IMR-90 (cell line): ENCODE data around the gene CYS1. TPM values are rescaled to one million over a fixed set of nuclear protein-coding genes. Genes with fewer than 3 reads are reported as not detected.

Experiments
- ATAC-seq: fragments of 200-7000 bp; cut with Tn5 transposase; 2 replicates; pipeline ENCODE4 v1.9.1; 2020; ENCODE audit warnings: low read depth, mild to moderate bottlenecking, moderate library complexity
- BruUV-seq: library from RNA; stranded (reverse); fragments of 400-500 nt; replicated peaks from 2 replicates; lab custom pipeline; 2021; lab: Mats Ljungman, UMichigan
- CTCF ChIA-PET: fragments of 300-600 bp; formaldehyde crosslinking; extraction: SDS; loops from one replicate; lab custom pipeline; 2021; ENCODE audit warnings: antibody characterized with exemption; lab: Yijun Ruan, JAX
- POLR2A ChIA-PET: fragments of 300-600 bp; sonication (Branson Sonifier 250); formaldehyde crosslinking; loops from one replicate; lab custom pipeline; 2022; ENCODE audit warnings: antibody characterized with exemption; ENCODE audit not compliant: unreplicated experiment; lab: Charles Lee
- DNase-seq: peaks from one replicate; pipeline ENCODE4 v3.0.0; 2013
- H2AFZ ChIP-seq: replicated peaks from 2 replicates; pipeline ENCODE3; 2013; ENCODE audit warnings: low read length, mild to moderate bottlenecking; ENCODE audit not compliant: poor library complexity
- H2AK5ac ChIP-seq: 2 replicates; pipeline ENCODE4 v1.6.1; 2013; ENCODE audit warnings: low read depth, low read length, inconsistent platforms
- H2AK9ac ChIP-seq: replicated peaks from 2 replicates; pipeline ENCODE3; 2013; ENCODE audit warnings: mild to moderate bottlenecking, low read depth, low read length, moderate library complexity; ENCODE audit not compliant: poor library complexity
- H2BK120ac ChIP-seq: 2 replicates; pipeline ENCODE4 v1.6.1; 2013; ENCODE audit warnings: low read depth, low read length, inconsistent platforms
- H2BK15ac ChIP-seq: 3 replicates; pipeline ENCODE4 v1.6.1; 2013; ENCODE audit warnings: low read depth, low read length, inconsistent platforms
- H2BK20ac ChIP-seq: 2 replicates; pipeline ENCODE4 v1.6.1; 2013; ENCODE audit warnings: low read depth, mild to moderate bottlenecking, inconsistent platforms, low read length, moderate library complexity
- H2BK5ac ChIP-seq: 2 replicates; pipeline ENCODE4 v1.6.1; 2013; ENCODE audit warnings: mild to moderate bottlenecking, low read depth, low read length, inconsistent platforms; ENCODE audit not compliant: poor library complexity, severe bottlenecking
- H3K14ac ChIP-seq: replicated peaks from 2 replicates; pipeline ENCODE4 v1.6.1; 2013; ENCODE audit warnings: low read depth, low read length, inconsistent platforms
- H3K18ac ChIP-seq: 2 replicates; pipeline ENCODE4 v1.6.1; 2013; ENCODE audit warnings: low read depth, low read length, control low read depth
- H3K23ac ChIP-seq: 2 replicates; pipeline ENCODE4 v1.6.1; 2013; ENCODE audit warnings: low read depth, low read length, inconsistent platforms
- H3K27ac ChIP-seq: 2 replicates; pipeline ENCODE4 v1.5.1; 2013; ENCODE audit warnings: mild to moderate bottlenecking, control low read depth, low read length; ENCODE audit not compliant: insufficient read depth
- H3K27me3 ChIP-seq: 2 replicates; pipeline ENCODE4 v1.6.1; 2013; ENCODE audit warnings: low read length; ENCODE audit not compliant: control insufficient read depth, insufficient read depth
- H3K36me3 ChIP-seq: 2 replicates; pipeline ENCODE4 v1.6.1; 2013; ENCODE audit warnings: low read length, mixed read lengths; ENCODE audit not compliant: control insufficient read depth, insufficient read depth
- H3K4ac ChIP-seq: 2 replicates; pipeline ENCODE4 v1.6.1; 2013; ENCODE audit warnings: low read depth, low read length, inconsistent platforms
- H3K4me1 ChIP-seq: 2 replicates; pipeline ENCODE4 v1.6.1; 2013; ENCODE audit warnings: low read length, mixed read lengths; ENCODE audit not compliant: control insufficient read depth, insufficient read depth
- H3K4me2 ChIP-seq: 2 replicates; pipeline ENCODE4 v1.6.1; 2013; ENCODE audit warnings: low read depth, mild to moderate bottlenecking, control low read depth, low read length, moderate library complexity
- H3K4me3 ChIP-seq: 2 replicates; pipeline ENCODE4 v1.5.1; 2013; ENCODE audit warnings: low read depth, mild to moderate bottlenecking, control low read depth, low read length, moderate library complexity; ENCODE audit not compliant: insufficient read depth
- H3K56ac ChIP-seq: 2 replicates; pipeline ENCODE4 v1.6.1; 2013; ENCODE audit warnings: low read length, inconsistent platforms; ENCODE audit not compliant: insufficient read depth; ENCODE audit errors: extremely low read depth
- H3K79me1 ChIP-seq, 2 experiments: 2 replicates each; pipeline ENCODE4 v1.6.1; 2013; ENCODE audit warnings: low read length in 2 of 2, inconsistent platforms in 1 of 2, low read depth in 1 of 2
- H3K9ac ChIP-seq: 2 replicates; pipeline ENCODE4 v1.6.1; 2013; ENCODE audit warnings: low read depth, low read length, control low read depth
- H3K9me1 ChIP-seq: 2 replicates; pipeline ENCODE4 v1.6.1; 2013; ENCODE audit warnings: low read length, inconsistent platforms; ENCODE audit not compliant: insufficient read depth
- H3K9me3 ChIP-seq: 2 replicates; pipeline ENCODE4 v1.6.1; 2013; ENCODE audit warnings: low read length; ENCODE audit not compliant: control insufficient read depth, insufficient read depth
- H4K20me1 ChIP-seq: 2 replicates; pipeline ENCODE4 v1.6.1; 2013; ENCODE audit warnings: low read length, inconsistent platforms; ENCODE audit not compliant: insufficient read depth
- H4K5ac ChIP-seq: 2 replicates; pipeline ENCODE4 v1.6.1; 2013; ENCODE audit warnings: mild to moderate bottlenecking, low read depth, low read length, control low read depth
- H4K8ac ChIP-seq, 2 experiments: 2 replicates each; pipeline ENCODE4 v1.6.1; 2013; ENCODE audit warnings: low read depth in 2 of 2, low read length in 2 of 2, control low read depth in 1 of 2, inconsistent platforms in 1 of 2
- H4K91ac ChIP-seq: 2 replicates; pipeline ENCODE4 v1.6.1; 2013; ENCODE audit warnings: low read depth, low read length, inconsistent platforms; ENCODE audit not compliant: insufficient read depth
- CEBPB ChIP-seq: IDR thresholded peaks from 2 replicates; pipeline ENCODE4 v1.6.1; 2012; ENCODE audit warnings: low read depth, low read length, improper control_type of control experiment
- RAD21 ChIP-seq: IDR thresholded peaks from 2 replicates; pipeline ENCODE4 v1.6.1; 2012; ENCODE audit warnings: low read length, improper control_type of control experiment
- RCOR1 ChIP-seq: IDR thresholded peaks from 2 replicates; pipeline ENCODE4 v1.6.1; 2012; ENCODE audit warnings: mild to moderate bottlenecking, low read length, improper control_type of control experiment; ENCODE audit not compliant: insufficient replicate concordance
- WGBS, 2 experiments: methylation state at CpG; one replicate each; pipeline versions ENCODE4 v1.1.5 to v1.1.7; 2013; ENCODE audit warnings: missing lambda C conversion rate in 2 of 2; ENCODE audit not compliant: insufficient read length in 1 of 2; ENCODE audit errors: extremely low coverage in 2 of 2; 5-methylcytosine and 5-hydroxymethylcytosine counted together
- dilution Hi-C: fragments of 300-500 bp; cut with HindIII; formaldehyde crosslinking; loops from one replicate; pipeline ENCODE4 v1.14.3; 2018; ENCODE audit warnings: low sequenced_read_pairs; ENCODE audit not compliant: unreplicated experiment
- in situ Hi-C: fragments of 300-500 bp; cut with MboI; formaldehyde crosslinking; loops from 3 replicates; pipeline ENCODE4 v1.14.3; 2019; ENCODE audit warnings: low sequenced_read_pairs, inconsistent platforms, mixed read lengths
- intact Hi-C: fragments of 100-400 bp; cut with micrococcal nuclease; formaldehyde crosslinking; loops from 2 replicates; pipeline ENCODE4 v1.10.0; 2022
- polyA plus RNA-seq, 3 experiments: library from polyadenylated mRNA; depleted of rRNA; stranded (reverse); fragments of >200 nt; gene quantifications; 2 replicates each; pipeline ENCODE4 v1.2.3, GENCODE V29; 2012; ENCODE audit warnings: low replicate concordance in 1 of 3
- total RNA-seq: library from RNA; depleted of rRNA; stranded (reverse); fragments of >200 nt; gene quantifications from 2 replicates; pipeline ENCODE4 v1.2.3, GENCODE V29; 2012
- TF ChIP-seq, protein P1 (sequence below): conservative IDR thresholded peaks from 2 replicates; pipeline ENCODE4 v1.5.1; 2012; ENCODE audit warnings: mild to moderate bottlenecking, low read depth, low read length, improper control_type of control experiment

CYS1 gene
- total and polyA plus RNA-seq, 2 of the 4 experiments (the other 2 are of a cell fraction), result under 0.01 to 0.12 TPM

GRCh38 chr2:10126632-10127026, 46.4 kb upstream of the CYS1 start:
- POLR2A ChIA-PET, result interaction anchor here (0.7 kb wide), 1 partner anchor 9 kb away, joined by 3 read pairs; no protein-coding TSS in a partner anchor

More at GRCh38 chr2:10126632-10127026, 46.4 kb upstream of the CYS1 start:
- H3K4me1 ChIP-seq, result peaks cover 11% of the 10 kb centered on the region
- H2BK5ac ChIP-seq, result no peak overlapping the region
- no peak overlapping the region for H3K23ac ChIP-seq
- H3K27me3 ChIP-seq, result no peaks in the 10 kb centered on the region
- H3K56ac ChIP-seq, result no peak overlapping the region
- H2AK5ac ChIP-seq, result no peak overlapping the region
- H2BK15ac ChIP-seq, result no peak overlapping the region
- no peak overlapping the region for H2BK20ac ChIP-seq
- H3K79me1 ChIP-seq, result peaks cover 30 to 53% of the 10 kb centered on the region in 2 experiments
- H4K5ac ChIP-seq, result peak overlapping the region; percentile 82
- peaks cover 2% of the 10 kb centered on the region; the same call in 1 of the 2 replicates for H3K36me3 ChIP-seq
- H3K9me1 ChIP-seq, result peaks cover 3% of the 10 kb centered on the region
- BruUV-seq, result no TSS peak
- TF ChIP-seq RAD21, result 0 out of 2 replicates have a peak, but pooled peaks have one; percentile 2
- TF ChIP-seq CEBPB, result peak; percentile 62
- TF ChIP-seq RCOR1, result no peak
- TF ChIP-seq, protein P1, sequence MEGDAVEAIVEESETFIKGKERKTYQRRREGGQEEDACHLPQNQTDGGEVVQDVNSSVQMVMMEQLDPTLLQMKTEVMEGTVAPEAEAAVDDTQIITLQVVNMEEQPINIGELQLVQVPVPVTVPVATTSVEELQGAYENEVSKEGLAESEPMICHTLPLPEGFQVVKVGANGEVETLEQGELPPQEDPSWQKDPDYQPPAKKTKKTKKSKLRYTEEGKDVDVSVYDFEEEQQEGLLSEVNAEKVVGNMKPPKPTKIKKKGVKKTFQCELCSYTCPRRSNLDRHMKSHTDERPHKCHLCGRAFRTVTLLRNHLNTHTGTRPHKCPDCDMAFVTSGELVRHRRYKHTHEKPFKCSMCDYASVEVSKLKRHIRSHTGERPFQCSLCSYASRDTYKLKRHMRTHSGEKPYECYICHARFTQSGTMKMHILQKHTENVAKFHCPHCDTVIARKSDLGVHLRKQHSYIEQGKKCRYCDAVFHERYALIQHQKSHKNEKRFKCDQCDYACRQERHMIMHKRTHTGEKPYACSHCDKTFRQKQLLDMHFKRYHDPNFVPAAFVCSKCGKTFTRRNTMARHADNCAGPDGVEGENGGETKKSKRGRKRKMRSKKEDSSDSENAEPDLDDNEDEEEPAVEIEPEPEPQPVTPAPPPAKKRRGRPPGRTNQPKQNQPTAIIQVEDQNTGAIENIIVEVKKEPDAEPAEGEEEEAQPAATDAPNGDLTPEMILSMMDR, result no peak
- no peak overlapping the region for H4K91ac ChIP-seq
- peaks cover 27% of the 10 kb centered on the region for H4K20me1 ChIP-seq
- H3K4me3 ChIP-seq, result no peak overlapping the region
- H3K4me2 ChIP-seq, result peak overlapping the region; percentile 67; the same call in 1 of the 2 replicates
- peak overlapping the region; percentile 66; the same call in 1 of the 2 replicates for H3K18ac ChIP-seq
- DNase-seq (peak; percentile 83), ATAC-seq (no peak)
- no peak overlapping the region for H3K27ac ChIP-seq
- H3K9me3 ChIP-seq, result no peaks in the 10 kb centered on the region
- in situ Hi-C loops (no loop called here), dilution Hi-C loops (no loop called here), intact Hi-C loops (no loop called here)
- no peak overlapping the region for H3K9ac ChIP-seq
- no peak overlapping the region for H2AFZ ChIP-seq
- no peak overlapping the region for H3K14ac ChIP-seq
- H2AK9ac ChIP-seq, result no peak overlapping the region
- H2BK120ac ChIP-seq, result no peak overlapping the region
- CTCF ChIA-PET, result interaction anchor here (1.0 to 4.4 kb wide), 2 partner anchors 282 to 308 kb away, joined by 3 to 25 read pairs; no protein-coding TSS in a partner anchor
- 22% methylated on average over 3 of the region's 5 CpGs; no CpG with 5 or more reads in 1 of the 2 experiments for WGBS, 2 experiments
- H4K8ac ChIP-seq, result no peak overlapping the region
- H3K4ac ChIP-seq, result no peak overlapping the region
